ENCODE results near the gene WTAP.
"Not testable (repeated sequence)": the region's sequence is repeated elsewhere in the genome, so short reads cannot be mapped to it uniquely, and the experiment has no call there.

The WTAP gene

GRCh38 chr6:159693894-159694545, 33.3 kb upstream of the WTAP start:
- DNase-seq (ENCODE audit: low spot score): peak; percentile 47

DNA sequence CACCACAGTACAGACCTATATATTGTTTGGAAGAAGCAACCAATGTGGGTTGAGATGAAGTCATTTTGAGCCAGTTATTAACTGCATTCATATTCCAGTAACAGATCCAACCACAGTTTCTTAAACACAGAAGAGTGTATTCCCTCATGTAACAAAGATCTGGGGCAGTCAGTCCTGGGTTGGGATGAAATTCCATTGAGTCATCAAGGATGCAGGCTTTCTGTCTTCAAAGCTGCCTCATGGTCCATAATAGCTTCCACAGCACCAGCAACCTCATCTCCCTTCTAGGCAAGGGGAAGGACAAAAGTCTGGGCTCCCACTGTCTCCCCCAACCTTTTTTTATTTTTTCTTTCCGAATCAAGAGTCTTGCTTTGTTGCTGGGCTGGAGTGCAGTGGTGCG, 31.3 kb upstream of the WTAP start:
- no peak for DNase-seq (ENCODE audit: low spot score)

DNA sequence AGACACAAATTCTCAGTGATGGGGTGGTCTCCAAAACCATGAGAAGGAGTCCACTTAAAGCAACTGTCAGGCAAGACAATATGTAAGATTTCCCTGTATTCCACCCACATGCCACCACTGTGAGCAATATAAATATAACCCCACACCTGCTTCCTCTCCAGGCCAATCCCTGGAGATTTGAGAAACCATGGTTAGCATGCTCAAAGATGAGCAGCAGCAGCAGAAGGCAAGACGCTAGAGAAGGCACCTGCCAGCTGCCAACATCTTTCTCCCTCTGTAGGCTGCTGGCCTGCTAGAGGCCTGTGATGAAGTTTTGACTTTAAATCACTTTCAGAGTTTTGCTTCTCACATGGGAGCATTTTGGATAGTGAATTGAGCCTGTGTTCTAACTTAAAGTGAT, 26.3 kb upstream of the WTAP start:
- DNase-seq (ENCODE audit: low spot score): no peak

- DNase-seq (ENCODE audit: low spot score): no peak
Observed at GRCh38 chr6:159701413-159701999, 25.8 kb upstream of the WTAP start.

- not testable (repeated sequence) for DNase-seq (ENCODE audit: low spot score)
Observed at GRCh38 chr6:159710603-159711002, 16.7 kb upstream of the WTAP start.

GRCh38 chr6:159712389-159712788, 14.9 kb upstream of the WTAP start:
- not testable (repeated sequence) for DNase-seq (ENCODE audit: low spot score)

DNA sequence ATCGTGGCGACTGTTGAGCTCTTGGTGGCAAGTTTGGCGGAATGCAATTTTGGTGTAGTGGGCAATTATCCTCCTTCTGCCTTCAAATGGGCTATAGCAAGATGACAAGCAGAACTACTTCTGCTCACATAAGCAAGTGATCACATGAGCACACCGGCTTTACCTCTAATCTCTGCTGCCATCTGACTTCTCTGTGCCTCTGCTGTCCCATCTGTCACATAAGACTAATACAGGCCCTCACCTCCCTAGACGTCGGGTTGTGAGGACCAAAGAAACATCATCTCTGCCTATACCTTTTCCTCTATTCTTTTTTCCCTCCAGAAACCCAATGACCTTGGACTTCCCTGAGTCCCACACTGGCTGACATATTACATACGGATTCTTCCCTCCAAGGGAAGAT, 13.3 kb upstream of the WTAP start:
- DNase-seq (ENCODE audit: low spot score): no peak

DNA sequence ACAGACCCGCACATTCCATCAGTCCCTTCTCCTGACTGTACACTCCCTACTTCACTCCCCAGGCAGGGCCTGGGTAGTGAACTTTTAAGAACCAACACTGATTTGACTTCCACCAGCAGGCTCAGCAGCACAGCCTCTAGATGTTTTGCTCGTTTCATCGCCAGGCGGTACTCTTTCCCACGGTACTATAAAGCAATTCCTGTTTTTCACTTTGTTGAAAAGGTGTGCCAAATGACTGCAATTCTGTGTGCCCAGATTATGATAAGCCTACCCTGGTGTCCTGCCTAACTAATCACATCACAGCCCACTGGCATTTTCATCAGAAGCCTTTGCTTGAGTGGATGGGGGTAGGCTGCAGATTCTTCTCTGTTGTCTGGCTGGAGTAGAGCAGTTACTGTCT, 12.9 kb upstream of the WTAP start:
- no peak for DNase-seq (ENCODE audit: low spot score)

DNA sequence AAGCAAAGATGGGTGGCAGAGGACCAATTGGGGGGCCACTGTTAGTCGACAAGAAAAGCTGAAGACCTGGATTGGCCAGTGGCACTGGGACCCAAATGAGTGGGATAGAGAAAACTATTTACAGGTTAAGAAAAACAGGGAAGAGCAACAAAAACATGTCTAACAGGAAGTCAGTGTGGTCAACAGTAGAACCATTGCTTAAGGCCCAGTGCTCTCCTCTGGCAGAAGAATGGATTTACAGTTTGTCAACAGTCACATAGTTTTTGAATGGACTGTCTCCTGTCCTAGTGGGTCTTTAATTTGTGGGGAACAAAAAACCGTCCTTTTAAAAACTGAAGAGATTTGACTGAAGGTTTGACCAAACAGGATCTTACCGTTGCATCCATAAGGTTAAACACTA, 12.1 kb upstream of the WTAP start:
- DNase-seq (ENCODE audit: low spot score): no peak

DNA sequence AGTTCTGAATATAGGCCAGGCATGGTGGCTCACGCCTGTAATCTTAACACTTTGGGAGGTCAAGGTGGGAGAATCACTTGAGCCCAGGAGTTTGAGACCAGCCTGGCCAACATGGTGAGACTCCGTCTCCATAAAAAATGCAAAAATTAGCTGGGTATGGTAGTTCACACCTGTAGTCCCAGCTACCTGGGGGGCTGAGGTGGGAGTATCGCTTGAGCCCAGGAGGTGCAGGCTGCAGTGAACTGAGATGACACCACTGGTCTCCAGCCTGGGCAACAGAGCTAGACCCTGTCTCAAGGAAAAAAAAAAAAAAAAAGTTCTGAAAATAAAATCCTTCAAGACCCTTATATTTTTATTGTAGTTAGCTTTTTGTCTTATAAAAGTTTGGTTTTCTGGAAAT, 11.7 kb upstream of the WTAP start:
- no peak for DNase-seq (ENCODE audit: low spot score)

GRCh38 chr6:159716247-159717096, 10.8 kb upstream of the WTAP start:
- no peak for DNase-seq (ENCODE audit: low spot score)

DNA sequence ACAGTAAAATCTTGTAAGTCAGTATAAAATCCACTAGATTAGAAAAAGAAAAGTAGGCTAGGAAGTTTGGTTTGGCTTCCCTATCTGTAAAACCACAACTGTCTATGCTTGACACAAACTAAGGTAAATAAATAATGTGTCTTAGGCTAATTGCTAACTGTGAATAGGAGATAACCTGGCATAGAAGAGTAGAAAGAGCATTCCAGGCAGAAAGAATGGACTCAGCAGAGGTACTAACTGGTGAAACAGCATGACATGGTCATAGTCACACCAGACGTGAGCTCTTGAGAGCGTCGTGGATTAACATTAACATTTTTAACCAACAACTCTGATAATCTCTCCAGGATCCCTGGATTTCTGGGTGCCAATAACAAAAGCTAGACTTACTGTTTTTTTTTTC, 8.7 kb upstream of the WTAP start:
- no peak for DNase-seq (ENCODE audit: low spot score)

- DNase-seq (ENCODE audit: low spot score): no peak
Observed at GRCh38 chr6:159719287-159719686, 8.0 kb upstream of the WTAP start.

DNA sequence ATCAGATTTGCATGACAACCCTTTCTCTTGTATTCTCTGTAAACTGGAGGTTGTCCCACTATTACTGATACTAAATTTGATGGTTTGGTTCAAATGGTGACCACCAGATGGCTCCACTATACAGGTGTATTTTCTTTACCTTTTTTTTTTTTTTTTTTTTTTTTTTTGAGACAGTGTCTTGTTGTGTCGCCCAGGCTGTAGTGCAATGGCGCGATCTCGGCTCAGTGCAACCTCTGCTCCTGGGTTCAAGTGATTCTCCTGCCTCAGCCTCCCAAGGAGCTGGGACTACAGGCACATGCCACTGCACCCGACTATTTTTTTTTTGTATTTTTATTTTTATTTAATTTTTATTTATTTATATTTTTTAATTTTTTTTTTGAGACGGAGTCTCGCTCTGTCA, 6.6 kb upstream of the WTAP start:
- peak; percentile 74 for DNase-seq (ENCODE audit: low spot score)

GRCh38 chr6:159721981-159722380, 5.3 kb upstream of the WTAP start:
- DNase-seq (ENCODE audit: low spot score): not testable (repeated sequence)

- DNase-seq (ENCODE audit: low spot score): no peak
Observed at GRCh38 chr6:159722655-159723054, 4.7 kb upstream of the WTAP start.

- no peak for DNase-seq (ENCODE audit: low spot score)
Observed at GRCh38 chr6:159723259-159723658, 4.0 kb upstream of the WTAP start.

- no peak for DNase-seq (ENCODE audit: low spot score)
Observed at GRCh38 chr6:159724778-159725177, 2.5 kb upstream of the WTAP start.

GRCh38 chr6:159725208-159725607, 2.1 kb upstream of the WTAP start:
- not testable (repeated sequence) for DNase-seq (ENCODE audit: low spot score)

GRCh38 chr6:159726255-159726917, 920 bp upstream of the WTAP start:
- no peak for DNase-seq (ENCODE audit: low spot score)

DNA sequence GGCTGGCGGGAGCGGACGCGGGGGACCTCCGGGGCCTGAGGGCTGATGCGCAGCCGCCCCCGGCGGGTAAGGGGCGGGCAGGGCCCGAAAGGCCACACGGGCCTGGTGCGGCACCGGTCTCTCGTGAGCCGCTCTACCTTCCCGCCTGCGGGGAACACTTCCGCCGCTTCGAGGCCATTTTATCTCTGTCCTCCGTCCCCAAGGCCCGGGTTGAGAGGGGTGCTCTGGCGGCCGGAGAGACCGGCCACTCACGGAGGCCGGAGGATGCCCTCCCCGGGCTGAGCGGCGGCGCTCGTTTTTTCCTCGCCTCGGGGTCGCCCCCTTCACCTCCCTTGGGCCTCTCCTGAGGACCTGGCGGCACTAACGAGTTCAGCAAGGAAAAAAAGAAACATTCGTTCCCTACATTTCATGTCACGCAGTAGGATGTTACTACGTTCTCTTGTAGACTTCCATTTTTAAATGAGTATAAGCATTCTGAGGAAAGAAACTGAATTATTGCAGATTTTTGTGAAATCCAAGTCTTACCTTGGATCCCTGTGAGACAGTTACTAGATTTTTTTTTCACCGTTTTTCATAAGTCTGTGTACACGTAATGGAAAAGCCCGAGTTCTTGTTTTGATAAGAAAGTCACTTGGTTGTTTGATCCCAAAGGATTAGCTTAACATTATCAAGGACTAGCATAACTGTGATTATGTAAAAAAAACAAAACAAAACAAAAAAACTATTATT, 575 bp downstream of the WTAP start:
- peak; percentile 71 for DNase-seq (ENCODE audit: low spot score)

- peak; percentile 61 for DNase-seq (ENCODE audit: low spot score)
Observed at GRCh38 chr6:159728531-159728964, 1.2 kb downstream of the WTAP start.

Data from hematopoietic multipotent progenitor cell treated with erythropoietin and hydrocortisone succinate and interleukin-3 and kit ligand, for 17 days (in vitro differentiated cells).